ENCODE measurements around the gene ENOX1.

ENOX1 gene

DNA sequence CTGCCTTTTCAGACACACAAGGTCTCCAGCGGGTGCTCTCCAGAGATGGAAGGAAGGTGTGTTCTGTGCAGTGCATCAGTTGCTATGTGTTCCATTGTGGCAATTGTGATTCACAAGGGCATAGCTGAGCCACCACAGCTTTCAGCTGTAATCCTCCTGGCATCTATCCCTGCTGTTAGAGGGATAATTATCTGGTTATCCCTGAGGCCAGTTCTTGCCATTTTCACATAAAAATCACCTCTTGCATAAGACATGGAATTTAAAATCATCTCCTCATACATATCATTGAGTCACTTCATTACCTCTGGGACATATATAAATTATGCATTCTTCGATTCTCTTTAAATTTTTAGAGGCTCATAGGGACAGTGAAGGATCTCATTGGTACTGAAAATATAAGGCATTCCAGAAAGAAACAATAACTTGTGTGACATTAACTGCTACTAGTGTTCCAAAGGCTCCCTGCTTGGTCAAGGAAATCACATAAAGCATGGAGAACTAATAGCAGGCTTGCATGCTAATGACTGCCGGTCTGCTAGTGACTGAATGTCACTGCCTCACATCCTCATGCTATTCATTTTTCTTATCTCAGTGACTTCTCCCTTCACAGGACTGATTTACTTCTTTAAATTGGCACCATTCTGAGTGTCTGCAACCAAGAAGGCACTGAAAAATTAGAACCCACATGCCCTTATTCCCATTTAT, 214.0 kb downstream of the ENOX1 start:
- no peak overlapping the region for H3K27ac ChIP-seq (ENCODE audit: low read length)
- H3K4me1 ChIP-seq (ENCODE audit: control insufficient read depth in 1 of 2, insufficient read depth in 2 of 2, low read length in 2 of 2) = peaks cover 0 to 22% of the 10 kb centered on the region in 2 donors

DNA sequence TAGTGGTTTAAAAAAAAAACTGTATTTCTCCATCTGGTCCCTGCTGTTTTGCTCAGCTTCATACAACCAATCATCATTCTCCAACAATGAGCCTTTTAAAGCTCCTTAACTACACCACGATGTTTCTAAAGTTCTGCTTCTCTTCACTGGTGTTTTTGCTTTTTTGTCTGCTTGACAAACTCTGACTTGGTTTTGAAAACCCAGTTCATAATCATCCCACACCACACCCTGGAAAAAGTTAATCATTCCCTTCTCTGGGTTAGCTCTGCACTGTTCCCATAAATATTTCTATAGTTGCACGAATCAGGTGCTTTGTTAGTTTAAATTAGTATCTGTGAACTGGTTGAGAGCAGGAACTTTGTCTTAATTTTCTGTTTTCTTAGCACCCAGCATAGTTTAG, 217.1 kb downstream of the ENOX1 start:
- no peaks in the 10 kb centered on the region for H3K9me3 ChIP-seq (ENCODE audit: control insufficient read depth in 1 of 2, low read length in 2 of 2)
- no peaks in the 10 kb centered on the region for H3K36me3 ChIP-seq (ENCODE audit: control insufficient read depth in 1 of 2, insufficient read depth in 2 of 2, low read length in 2 of 2)
- no peak overlapping the region for H3K27ac ChIP-seq (ENCODE audit: low read length)
- H3K4me3 ChIP-seq (ENCODE audit: low read depth in 1 of 2, low read length in 2 of 2) = no peak overlapping the region
- no peaks in the 10 kb centered on the region for H3K27me3 ChIP-seq (ENCODE audit: low read depth, low read length)
- peaks cover 0 to 38% of the 10 kb centered on the region in 2 donors for H3K4me1 ChIP-seq (ENCODE audit: control insufficient read depth in 1 of 2, insufficient read depth in 2 of 2, low read length in 2 of 2)

More for the DNA sequence above, 214.0 kb downstream of the ENOX1 start:
- H3K9me3 ChIP-seq (ENCODE audit: control insufficient read depth in 1 of 2, low read length in 2 of 2) = no peaks in the 10 kb centered on the region
- H3K27me3 ChIP-seq (ENCODE audit: low read depth, low read length) = no peaks in the 10 kb centered on the region
- no peaks in the 10 kb centered on the region for H3K36me3 ChIP-seq (ENCODE audit: control insufficient read depth in 1 of 2, insufficient read depth in 2 of 2, low read length in 2 of 2)
- H3K4me3 ChIP-seq (ENCODE audit: low read depth in 1 of 2, low read length in 2 of 2) = no peak overlapping the region

DNA sequence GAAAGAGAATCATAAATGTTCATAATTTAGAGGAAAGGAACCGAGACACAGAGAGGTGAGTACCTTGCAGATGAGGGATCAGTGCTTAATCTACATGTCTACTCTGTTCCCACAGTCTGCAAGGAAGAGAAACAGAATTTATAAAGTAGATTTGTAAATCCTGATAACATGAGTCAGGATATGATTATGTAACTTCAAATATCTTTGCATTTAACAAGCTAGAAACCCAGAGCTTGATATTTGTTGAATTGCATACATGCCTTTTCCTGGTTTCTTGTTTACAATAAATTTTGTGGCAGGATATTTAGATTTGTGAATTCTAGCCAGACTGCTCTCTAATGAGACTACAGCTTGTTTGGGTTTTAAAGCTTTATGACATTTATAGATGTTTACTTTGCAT, 219.2 kb downstream of the ENOX1 start:
- Histone ChIP-seq H3K9me3 (ENCODE audit: control insufficient read depth in 1 of 2, low read length in 2 of 2) (no peaks in the 10 kb centered on the region), H3K27me3 (ENCODE audit: low read depth, low read length) (no peaks in the 10 kb centered on the region), H3K4me3 (ENCODE audit: low read depth in 1 of 2, low read length in 2 of 2) (no peak overlapping the region), H3K4me1 (ENCODE audit: control insufficient read depth in 1 of 2, insufficient read depth in 2 of 2, low read length in 2 of 2) (peaks cover 0 to 30% of the 10 kb centered on the region in 2 donors), H3K27ac (ENCODE audit: low read length) (no peak overlapping the region), H3K36me3 (ENCODE audit: control insufficient read depth in 1 of 2, insufficient read depth in 2 of 2, low read length in 2 of 2) (no peaks in the 10 kb centered on the region)

DNA sequence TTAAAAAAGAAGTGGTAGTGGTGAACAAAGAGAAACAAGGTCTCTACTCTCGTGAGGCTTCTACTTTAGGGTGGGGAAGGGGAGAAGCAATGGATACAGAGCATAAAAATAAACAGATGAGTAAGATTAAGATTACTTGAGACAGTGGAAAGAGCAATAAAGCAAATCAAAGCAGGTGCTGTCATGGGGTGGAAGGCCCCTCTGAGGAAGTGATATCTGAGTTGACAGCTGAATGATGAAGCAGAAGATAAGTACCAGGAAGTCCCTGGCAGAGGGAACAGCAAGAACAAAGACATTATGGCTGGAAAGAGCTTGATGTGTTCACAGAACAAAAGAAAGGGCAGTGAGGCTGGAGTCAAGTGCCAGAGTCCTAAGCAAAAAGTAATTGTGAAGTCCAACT, 221.8 kb downstream of the ENOX1 start:
- Histone ChIP-seq H3K9me3 (ENCODE audit: control insufficient read depth in 1 of 2, low read length in 2 of 2) (no peaks in the 10 kb centered on the region), H3K27ac (ENCODE audit: low read length) (no peak overlapping the region), H3K4me1 (ENCODE audit: control insufficient read depth in 1 of 2, insufficient read depth in 2 of 2, low read length in 2 of 2) (peaks cover 0 to 30% of the 10 kb centered on the region in 2 donors), H3K36me3 (ENCODE audit: control insufficient read depth in 1 of 2, insufficient read depth in 2 of 2, low read length in 2 of 2) (no peaks in the 10 kb centered on the region), H3K4me3 (ENCODE audit: low read depth in 1 of 2, low read length in 2 of 2) (no peak overlapping the region), H3K27me3 (ENCODE audit: low read depth, low read length) (no peaks in the 10 kb centered on the region)

DNA sequence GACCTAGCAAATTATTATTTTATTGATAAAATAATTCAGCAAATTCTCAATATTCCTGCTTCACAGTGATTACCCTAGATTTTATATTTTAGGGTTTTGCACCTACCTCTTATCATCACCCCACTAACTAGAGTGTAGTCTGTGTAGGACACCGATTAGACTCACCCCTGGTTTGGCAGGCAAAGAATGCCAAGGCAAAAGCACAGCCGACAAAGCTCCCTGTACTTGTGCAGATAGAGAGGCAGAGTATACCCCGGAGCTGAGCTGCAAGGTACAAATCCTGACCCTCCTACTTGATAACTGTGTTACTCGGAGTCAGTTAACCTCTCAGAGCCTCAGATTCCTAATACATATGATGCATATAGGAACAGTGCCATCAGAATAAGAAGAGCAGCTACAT, 225.7 kb downstream of the ENOX1 start:
- no peak overlapping the region for H3K27ac ChIP-seq (ENCODE audit: low read length)

DNA sequence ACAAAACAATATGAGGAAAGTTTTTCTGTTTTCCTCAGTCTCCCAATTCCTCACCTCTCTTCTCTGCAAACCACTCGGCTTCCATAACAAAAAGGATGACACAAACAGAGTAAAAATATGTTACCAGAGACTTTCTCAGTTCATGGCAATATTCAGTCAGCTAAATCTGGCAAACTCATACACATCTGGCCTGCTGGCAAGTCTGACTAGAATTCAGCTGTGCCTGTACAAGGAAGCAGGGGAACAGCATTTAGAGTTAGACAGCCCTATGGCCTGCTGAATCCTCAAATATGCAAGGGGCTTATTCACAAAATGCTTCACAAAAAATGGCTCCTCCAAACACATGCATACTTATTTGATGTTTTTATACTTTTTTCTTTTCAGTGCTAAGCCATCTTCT, 227.8 kb downstream of the ENOX1 start:
- Histone ChIP-seq H3K9me3 (ENCODE audit: control insufficient read depth in 1 of 2, low read length in 2 of 2) (no peaks in the 10 kb centered on the region), H3K4me3 (ENCODE audit: low read depth in 1 of 2, low read length in 2 of 2) (no peak overlapping the region), H3K4me1 (ENCODE audit: control insufficient read depth in 1 of 2, insufficient read depth in 2 of 2, low read length in 2 of 2) (peaks cover 0 to 7% of the 10 kb centered on the region in 2 donors), H3K27ac (ENCODE audit: low read length) (no peak overlapping the region), H3K27me3 (ENCODE audit: low read depth, low read length) (no peaks in the 10 kb centered on the region), H3K36me3 (ENCODE audit: control insufficient read depth in 1 of 2, insufficient read depth in 2 of 2, low read length in 2 of 2) (no peaks in the 10 kb centered on the region)

More for the DNA sequence above, 225.7 kb downstream of the ENOX1 start:
- Histone ChIP-seq H3K27me3 (ENCODE audit: low read depth, low read length) (no peaks in the 10 kb centered on the region), H3K36me3 (ENCODE audit: control insufficient read depth in 1 of 2, insufficient read depth in 2 of 2, low read length in 2 of 2) (no peaks in the 10 kb centered on the region), H3K4me1 (ENCODE audit: control insufficient read depth in 1 of 2, insufficient read depth in 2 of 2, low read length in 2 of 2) (peaks cover 0 to 14% of the 10 kb centered on the region in 2 donors), H3K4me3 (ENCODE audit: low read depth in 1 of 2, low read length in 2 of 2) (no peak overlapping the region), H3K9me3 (ENCODE audit: control insufficient read depth in 1 of 2, low read length in 2 of 2) (no peaks in the 10 kb centered on the region)

DNA sequence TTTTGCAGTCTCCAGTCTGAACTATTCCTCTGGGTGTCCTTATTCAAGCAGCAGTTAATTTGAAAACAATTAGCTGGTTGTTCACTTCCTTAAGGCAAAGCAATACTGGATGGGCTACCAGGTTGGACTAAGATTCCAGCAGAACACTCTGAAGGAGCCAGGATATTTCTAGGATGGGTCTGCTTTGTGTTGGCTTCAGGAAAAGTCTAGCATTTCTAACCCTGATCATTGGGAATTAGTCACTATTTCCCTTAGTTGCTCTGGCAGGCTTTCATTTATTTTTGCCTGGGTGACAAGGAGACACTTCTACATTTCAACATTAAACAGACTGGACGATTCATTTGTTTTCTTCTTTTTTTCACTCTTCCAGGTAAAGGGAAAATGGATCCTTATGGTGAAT, 228.4 kb downstream of the ENOX1 start:
- Histone ChIP-seq H3K4me1 (ENCODE audit: control insufficient read depth in 1 of 2, insufficient read depth in 2 of 2, low read length in 2 of 2) (peaks cover 0 to 7% of the 10 kb centered on the region in 2 donors), H3K4me3 (ENCODE audit: low read depth in 1 of 2, low read length in 2 of 2) (no peak overlapping the region), H3K27ac (ENCODE audit: low read length) (no peak overlapping the region), H3K27me3 (ENCODE audit: low read depth, low read length) (no peaks in the 10 kb centered on the region), H3K36me3 (ENCODE audit: control insufficient read depth in 1 of 2, insufficient read depth in 2 of 2, low read length in 2 of 2) (no peaks in the 10 kb centered on the region), H3K9me3 (ENCODE audit: control insufficient read depth in 1 of 2, low read length in 2 of 2) (no peaks in the 10 kb centered on the region)

DNA sequence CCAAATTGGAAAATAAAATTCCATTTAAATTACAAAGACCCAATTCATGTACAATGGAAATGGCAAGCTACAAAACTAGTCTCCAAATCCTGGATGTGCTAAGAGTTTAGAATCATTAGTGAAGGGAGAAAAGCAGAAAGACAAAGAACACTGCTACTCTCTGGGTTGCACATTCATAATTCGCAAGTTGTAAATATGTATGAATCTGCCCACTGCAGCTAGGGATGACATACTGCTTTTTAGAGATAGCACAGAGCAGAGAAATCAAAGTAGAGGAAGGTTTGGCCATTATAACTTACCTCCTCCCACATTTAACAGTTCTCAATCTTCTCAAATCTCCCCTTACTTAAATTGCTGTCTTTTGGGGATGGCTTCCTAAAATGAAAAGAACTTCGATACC, 231.1 kb downstream of the ENOX1 start:
- Histone ChIP-seq H3K9me3 (ENCODE audit: control insufficient read depth in 1 of 2, low read length in 2 of 2) (no peaks in the 10 kb centered on the region), H3K36me3 (ENCODE audit: control insufficient read depth in 1 of 2, insufficient read depth in 2 of 2, low read length in 2 of 2) (no peaks in the 10 kb centered on the region), H3K27me3 (ENCODE audit: low read depth, low read length) (no peaks in the 10 kb centered on the region), H3K4me1 (ENCODE audit: control insufficient read depth in 1 of 2, insufficient read depth in 2 of 2, low read length in 2 of 2) (peaks cover 0 to 7% of the 10 kb centered on the region in 2 donors), H3K4me3 (ENCODE audit: low read depth in 1 of 2, low read length in 2 of 2) (no peak overlapping the region), H3K27ac (ENCODE audit: low read length) (no peak overlapping the region)

DNA sequence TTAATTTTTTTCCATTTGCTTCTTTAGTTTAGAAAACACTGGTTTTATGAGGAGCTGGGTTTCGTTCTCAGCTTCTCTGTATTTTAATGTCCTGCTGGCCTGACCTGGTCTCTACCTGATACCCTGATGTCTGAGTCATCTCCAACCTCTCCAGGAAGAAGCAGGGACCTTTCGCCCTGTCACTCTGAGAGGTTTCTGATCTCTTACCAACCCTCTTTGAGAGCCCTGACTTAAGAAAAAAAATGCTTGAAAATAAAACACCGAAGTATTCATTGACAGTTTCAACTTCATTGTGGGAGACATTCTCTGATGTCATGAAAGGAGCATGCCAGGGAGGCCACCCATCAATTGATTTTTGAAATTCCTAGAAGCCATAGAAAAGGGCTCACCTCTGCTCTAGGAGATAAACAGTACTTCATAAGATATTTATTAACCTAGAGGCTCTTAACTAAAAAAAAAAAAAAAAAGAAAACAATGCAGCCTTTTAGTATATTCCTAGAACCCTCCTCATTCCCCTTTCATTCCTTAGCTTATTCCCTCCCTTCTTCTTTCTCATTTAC, 234.8 kb downstream of the ENOX1 start:
- Histone ChIP-seq H3K36me3 (ENCODE audit: control insufficient read depth in 1 of 2, insufficient read depth in 2 of 2, low read length in 2 of 2) (no peaks in the 10 kb centered on the region), H3K4me3 (ENCODE audit: low read depth in 1 of 2, low read length in 2 of 2) (no peak overlapping the region), H3K9me3 (ENCODE audit: control insufficient read depth in 1 of 2, low read length in 2 of 2) (no peaks in the 10 kb centered on the region), H3K27me3 (ENCODE audit: low read depth, low read length) (no peaks in the 10 kb centered on the region), H3K4me1 (ENCODE audit: control insufficient read depth in 1 of 2, insufficient read depth in 2 of 2, low read length in 2 of 2) (peaks cover 0 to 4% of the 10 kb centered on the region in 2 donors), H3K27ac (ENCODE audit: low read length) (no peak overlapping the region)

DNA sequence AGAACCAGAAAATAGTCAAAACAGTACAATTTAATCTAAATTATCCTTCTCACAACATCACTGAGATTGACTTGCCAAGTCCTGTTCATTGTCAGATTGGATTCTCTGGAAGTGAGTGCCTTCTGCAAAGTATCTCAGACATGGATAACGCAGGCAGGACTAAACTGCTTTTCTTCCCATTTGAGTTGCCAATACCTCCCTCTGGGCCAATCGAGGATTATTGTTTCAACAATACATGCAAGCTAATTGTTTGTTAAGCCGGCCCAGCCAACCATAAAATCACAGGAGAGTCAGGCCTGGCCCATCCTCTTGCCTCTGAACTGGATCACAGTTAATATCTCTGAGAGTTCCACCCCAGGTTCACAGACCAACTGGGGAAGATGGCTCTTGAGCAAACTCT, 240.0 kb downstream of the ENOX1 start:
- Histone ChIP-seq H3K27ac (ENCODE audit: low read length) (no peak overlapping the region), H3K4me1 (ENCODE audit: control insufficient read depth in 1 of 2, insufficient read depth in 2 of 2, low read length in 2 of 2) (peaks cover 0 to 26% of the 10 kb centered on the region in 2 donors), H3K9me3 (ENCODE audit: control insufficient read depth in 1 of 2, low read length in 2 of 2) (no peaks in the 10 kb centered on the region), H3K4me3 (ENCODE audit: low read depth in 1 of 2, low read length in 2 of 2) (no peak overlapping the region), H3K36me3 (ENCODE audit: control insufficient read depth in 1 of 2, insufficient read depth in 2 of 2, low read length in 2 of 2) (no peaks in the 10 kb centered on the region), H3K27me3 (ENCODE audit: low read depth, low read length) (no peaks in the 10 kb centered on the region)

DNA sequence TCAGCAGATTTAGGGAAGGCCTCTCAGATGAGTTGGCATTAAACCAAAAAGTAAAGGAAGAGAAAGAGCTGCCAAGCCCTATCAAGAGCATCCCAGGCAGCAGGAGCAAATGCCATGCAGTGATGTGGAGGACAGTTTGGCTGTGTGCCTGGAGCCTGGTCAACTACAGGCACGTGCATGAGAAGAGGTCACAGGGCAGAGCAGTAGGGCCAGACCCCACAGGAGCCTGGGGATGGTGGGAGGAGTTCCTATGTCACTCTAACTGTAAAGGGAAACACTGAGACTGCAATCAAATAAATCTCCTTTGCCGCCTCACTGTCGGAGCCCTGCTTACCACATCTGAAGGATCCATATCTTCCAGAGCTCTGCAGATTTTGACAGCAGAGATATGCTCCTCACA, 240.5 kb downstream of the ENOX1 start:
- H3K27me3 ChIP-seq (ENCODE audit: low read depth, low read length) = no peaks in the 10 kb centered on the region
- H3K4me3 ChIP-seq (ENCODE audit: low read depth in 1 of 2, low read length in 2 of 2) = no peak overlapping the region
- H3K9me3 ChIP-seq (ENCODE audit: control insufficient read depth in 1 of 2, low read length in 2 of 2) = no peaks in the 10 kb centered on the region
- no peak overlapping the region for H3K27ac ChIP-seq (ENCODE audit: low read length)
- H3K36me3 ChIP-seq (ENCODE audit: control insufficient read depth in 1 of 2, insufficient read depth in 2 of 2, low read length in 2 of 2) = no peaks in the 10 kb centered on the region
- H3K4me1 ChIP-seq (ENCODE audit: control insufficient read depth in 1 of 2, insufficient read depth in 2 of 2, low read length in 2 of 2) = peaks cover 0 to 26% of the 10 kb centered on the region in 2 donors

Data from muscle layer of duodenum (tissue), 2 donors.